Heart right ventricle (tissue), 16 donors: ENCODE data around the gene WDFY4. TPM values are rescaled to one million over a fixed set of nuclear protein-coding genes. Genes with fewer than 3 reads are reported as not detected.
A peak's percentile ranks its signal among the peaks of the same experiment; 100 is the strongest.

Experiments used
- ATAC-seq, 8 donors: fragments of 200-7000 bp; cut with Tn5 transposase; one replicate each; pipeline ENCODE4 v1.9.1; 2020; ENCODE audit warnings: mild to moderate bottlenecking in 8 of 8, moderate library complexity in 8 of 8, moderate number of reproducible peaks in 1 of 8
- DNase-seq, 2 donors: peaks; one replicate each; pipeline ENCODE4 v3.0.0-alpha.2; 2020
- H3K27ac ChIP-seq, 10 donors: fragments of 200-600 bp; sonication (generic) in 2 of 10; one replicate each; pipeline versions ENCODE4 v1.5.0 to v1.8.0; 2020 to 2022; ENCODE audit warnings: mild to moderate bottlenecking in 3 of 10
- H3K27me3 ChIP-seq, 7 donors: fragments of 200-600 bp; one replicate each; pipeline ENCODE4 v1.8.0; 2021 to 2022; ENCODE audit warnings: mild to moderate bottlenecking in 2 of 7
- H3K36me3 ChIP-seq, 9 donors: fragments of 200-600 bp; sonication (generic) in 1 of 9; one replicate each; pipeline versions ENCODE4 v1.5.0 to v1.8.0; 2020 to 2022; ENCODE audit warnings: mild to moderate bottlenecking in 2 of 9
- H3K4me1 ChIP-seq, 9 donors: fragments of 200-600 bp; sonication (generic) in 1 of 9; one replicate each; pipeline versions ENCODE4 v1.5.0 to v1.8.0; 2020 to 2022; ENCODE audit warnings: mild to moderate bottlenecking in 4 of 9
- H3K4me3 ChIP-seq, 10 donors: fragments of 200-600 bp; sonication (generic) in 2 of 10; one replicate each; pipeline versions ENCODE4 v1.5.0 to v1.8.0; 2020 to 2022; ENCODE audit warnings: mild to moderate bottlenecking in 7 of 10, moderate library complexity in 2 of 10
- H3K9me3 ChIP-seq, 11 donors: fragments of 200-600 bp in 10 of 11; sonication (generic) in 2 of 11; one replicate each; pipeline versions ENCODE4 v1.5.0 to v1.8.0; 2013 to 2022; ENCODE audit warnings: mild to moderate bottlenecking in 2 of 11, control low read depth in 1 of 11, moderate library complexity in 1 of 11
- CTCF ChIP-seq, 9 donors: fragments of 200-600 bp; sonication (generic) in 2 of 9; IDR thresholded peaks; one replicate each; pipeline versions ENCODE4 v1.5.0 to v1.8.0; 2021 to 2022; ENCODE audit warnings: antibody characterized with exemption in 9 of 9, mild to moderate bottlenecking in 5 of 9, moderate library complexity in 1 of 9
- WGBS, 2 donors: extraction: QIAGEN DNeasy Blood & Tissue Kit; methylation state at CpG; one replicate each; pipeline ENCODE4 v1.1.7; 2013; ENCODE audit warnings: inconsistent platforms in 1 of 2; 5-methylcytosine and 5-hydroxymethylcytosine counted together
- intact Hi-C, 10 donors: fragments of 100-400 bp; cut with DNase I; formaldehyde crosslinking; loops; one replicate each; pipeline versions ENCODE4 v1.11.1 to v1.14.2; 2022
- polyA plus RNA-seq, 2 donors: library from polyadenylated mRNA; stranded (reverse); fragments of 200-250 nt; gene quantifications; one replicate each; pipeline ENCODE4 v1.2.3, GENCODE V29; 2013
- total RNA-seq, 10 donors: library from RNA; stranded (reverse); fragmentation: NEBNext Ultra II Directional in 3 of 10; extraction: Animal tissue kit (Norgen Biotek cat#: 25700) in 3 of 10; gene quantifications; one replicate each; pipeline versions ENCODE4 v1.2.1 to v1.2.4, GENCODE V29; 2021 to 2023
- donor health status: Arrhythmogenic right ventricular cardiomyopathy.
- donor health status: ischemic (EF 13 %, LVEDD 7.1; RV severe dilation, severe dysfunction).
- donor health status: healthy with polysubstance abuse.
- donor health status: DM: no; HTN: yes; CAD: no.
- donor health status: DM: no; HTN: no; CAD: no.
- donor health status: ischemic (EF 25% LVEDD 6.9; RV normal size, moderate dysfunction).
- donor health status: ischemic (EF 25% LVEDD 5.7; RV mildly dilated, moderate dysfunction).
- donor health status: healthy.
- donor health status: DM: yes; HTN: yes; CAD: no.
- donor health status: Ischemic cardiomyopathy.
- donor health status: ischemic (EF 35%, LVEDD 5.7; RV mildly dilated, moderate dysfunction).
- donor health status: nonischemic (EF 11% LVEDD 7.7; RV severe dilation, severe dysfunction).
- donor health status: DM: yes; HTN: yes; CAD: no.
- donor health status: PGD.
- donor health status: ischemic (EF 29% LVEDD 5.4; RV normal size, mild dysfunction).
- donor health status: nonischemic (EF 23%, LVEDD 6.1; RV moderate dilation, normal function).

WDFY4 gene
- total and polyA plus RNA-seq, 12 donors = 0.59 to 7.4 (median 0.92) TPM

- ATAC-seq = no peak
- WGBS, 2 donors = 81 to 87% methylated on average over 5 of the region's 5 CpGs
Measured at GRCh38 chr10:48760983-48761382, 76.3 kb downstream of the WDFY4 start.

GRCh38 chr10:48762064-48763042 is 77.7 kb downstream of the WDFY4 start:
- H3K27me3 ChIP-seq = peaks cover 0 to 11% (median 0%) of the 10 kb centered on the region in 7 donors
- peaks cover 0 to 4% (median 0%) of the 10 kb centered on the region in 11 donors for H3K9me3 ChIP-seq
- no peak for DNase-seq
- intact Hi-C loops = no loop called here
- H3K4me3 ChIP-seq = no peak overlapping the region
- TF ChIP-seq CTCF (IDR thresholded peaks at IDR 0.05) = peak in 2 of 9 donors; percentile 7 to 13
- H3K27ac ChIP-seq = peak overlapping the region in 8 of 10 donors; percentile 24 to 55 (median 38)
- H3K36me3 ChIP-seq = no peaks in the 10 kb centered on the region
- ATAC-seq = peak in 6 of 8 donors; percentile 24 to 86 (median 48)
- H3K4me1 ChIP-seq = peaks cover 0 to 18% (median 0%) of the 10 kb centered on the region in 9 donors
- WGBS, 2 donors = 82 to 87% methylated on average over 6 of the region's 6 CpGs

More at GRCh38 chr10:48760983-48761382, 76.3 kb downstream of the WDFY4 start:
- Histone ChIP-seq H3K36me3 (no peaks in the 10 kb centered on the region), H3K4me3 (no peak overlapping the region), H3K4me1 (peaks cover 0 to 18% (median 0%) of the 10 kb centered on the region in 9 donors), H3K27ac (no peak overlapping the region), H3K27me3 (peaks cover 0 to 11% (median 0%) of the 10 kb centered on the region in 7 donors), H3K9me3 (peaks cover 0 to 13% (median 0%) of the 10 kb centered on the region in 11 donors)
- no peak for DNase-seq
- intact Hi-C loops = no loop called here
- TF ChIP-seq CTCF (IDR thresholded peaks at IDR 0.05) = no peak

GRCh38 chr10:48763403-48763965 is 78.8 kb downstream of the WDFY4 start:
- H3K27ac ChIP-seq = no peak overlapping the region
- no peak overlapping the region for H3K4me3 ChIP-seq
- no peak for TF ChIP-seq CTCF (IDR thresholded peaks at IDR 0.05)
- no peak for DNase-seq
- peaks cover 0 to 11% (median 0%) of the 10 kb centered on the region in 7 donors for H3K27me3 ChIP-seq
- H3K36me3 ChIP-seq = no peaks in the 10 kb centered on the region
- intact Hi-C loops = no loop called here
- no peak for ATAC-seq
- peaks cover 0 to 13% (median 0%) of the 10 kb centered on the region in 9 donors for H3K4me1 ChIP-seq
- 93 to 94% methylated on average over 5 of the region's 5 CpGs for WGBS, 2 donors
- H3K9me3 ChIP-seq = no peaks in the 10 kb centered on the region

- WGBS, 2 donors = 86 to 93% methylated on average over 4 of the region's 4 CpGs
- Histone ChIP-seq H3K27me3 (peaks cover 0 to 6% (median 0%) of the 10 kb centered on the region in 7 donors), H3K27ac (no peak overlapping the region), H3K4me1 (peaks cover 0 to 12% (median 0%) of the 10 kb centered on the region in 9 donors), H3K9me3 (no peaks in the 10 kb centered on the region), H3K36me3 (no peaks in the 10 kb centered on the region), H3K4me3 (no peak overlapping the region)
- ATAC-seq (no peak), DNase-seq (no peak)
- TF ChIP-seq CTCF (IDR thresholded peaks at IDR 0.05) = no peak
- intact Hi-C loops = no loop called here
Measured at GRCh38 chr10:48764486-48764885, 79.8 kb downstream of the WDFY4 start.
